WTC11 (cell line): ENCODE data around the gene STX19. TPM values are rescaled to one million over a fixed set of nuclear protein-coding genes. Genes with fewer than 3 reads are reported as not detected.

Experiments
- ATAC-seq: fragments of 200-7000 bp; cut with Tn5 transposase; 2 replicates; pipeline ENCODE4 v1.10.0; 2021; ENCODE audit warnings: mild to moderate bottlenecking, moderate library complexity
- CTCF ChIA-PET: fragments of 300-600 bp; sonication (Branson Sonifier 250); formaldehyde crosslinking; loops from one replicate; lab custom pipeline; 2021; ENCODE audit warnings: antibody characterized with exemption; lab: Charles Lee
- POLR2A ChIA-PET: fragments of 350-600 bp; sonication (Branson Sonifier 250); formaldehyde crosslinking; loops from one replicate; lab custom pipeline; 2021; ENCODE audit warnings: antibody characterized with exemption; lab: Charles Lee
- DNase-seq: peaks from one replicate; pipeline ENCODE4 v3.0.0; 2021; ENCODE audit warnings: low spot score
- H3K27ac Mint-ChIP-seq: 2 replicates; pipeline ENCODE4 v1.8.0; 2021; ENCODE audit warnings: mixed read lengths
- H3K27me3 Mint-ChIP-seq: 2 replicates; pipeline ENCODE4 v1.8.0; 2021; ENCODE audit warnings: low read depth, mild to moderate bottlenecking, moderate library complexity, mixed read lengths
- H3K36me3 Mint-ChIP-seq: 2 replicates; pipeline ENCODE4 v1.8.0; 2021; ENCODE audit warnings: mixed read lengths
- H3K4me1 Mint-ChIP-seq: 2 replicates; pipeline ENCODE4 v1.8.0; 2022; ENCODE audit warnings: mixed read lengths
- H3K4me3 Mint-ChIP-seq: 2 replicates; pipeline ENCODE4 v1.8.0; 2021; ENCODE audit warnings: mild to moderate bottlenecking, moderate library complexity, mixed read lengths
- H3K9me3 Mint-ChIP-seq: 2 replicates; pipeline ENCODE4 v1.8.0; 2021; ENCODE audit warnings: mixed read lengths
- AFF4 ChIP-seq: sonication (generic); formaldehyde crosslinking; IDR thresholded peaks from 2 replicates; pipeline ENCODE4 v1.8.1; 2023; ENCODE audit warnings: mild to moderate bottlenecking, missing genetic modification reagents, borderline replicate concordance
- CBFB ChIP-seq: sonication (generic); formaldehyde crosslinking; IDR thresholded peaks from 2 replicates; pipeline ENCODE4 v1.8.1; 2022; ENCODE audit warnings: mild to moderate bottlenecking, low read depth, missing genetic modification reagents
- GABPB1 ChIP-seq: sonication (generic); formaldehyde crosslinking; IDR thresholded peaks from 2 replicates; pipeline ENCODE4 v1.8.1; 2023; ENCODE audit warnings: mild to moderate bottlenecking, missing genetic modification reagents
- HMGXB4 ChIP-seq: sonication (generic); formaldehyde crosslinking; IDR thresholded peaks from 2 replicates; pipeline ENCODE4 v1.8.1; 2023; ENCODE audit warnings: mild to moderate bottlenecking, moderate library complexity, missing genetic modification reagents
- MLX ChIP-seq: sonication (generic); formaldehyde crosslinking; IDR thresholded peaks from 2 replicates; pipeline ENCODE4 v1.8.1; 2023; ENCODE audit warnings: mild to moderate bottlenecking, missing genetic modification reagents, moderate library complexity
- MYBL2 ChIP-seq: sonication (generic); formaldehyde crosslinking; IDR thresholded peaks from 2 replicates; pipeline ENCODE4 v1.8.1; 2023; ENCODE audit warnings: mild to moderate bottlenecking, moderate library complexity, missing genetic modification reagents
- NFYB ChIP-seq: sonication (generic); formaldehyde crosslinking; conservative IDR thresholded peaks from 2 replicates; pipeline ENCODE4 v1.8.0; 2022; ENCODE audit warnings: low read depth, missing genetic modification reagents
- NR1H2 ChIP-seq: sonication (generic); formaldehyde crosslinking; IDR thresholded peaks from 2 replicates; pipeline ENCODE4 v1.9.0; 2021; ENCODE audit warnings: mild to moderate bottlenecking, moderate library complexity, missing genetic modification reagents
- PREB ChIP-seq: sonication (generic); formaldehyde crosslinking; IDR thresholded peaks from 2 replicates; pipeline ENCODE4 v1.8.1; 2022; ENCODE audit warnings: mild to moderate bottlenecking, missing genetic modification reagents, moderate library complexity, borderline replicate concordance
- RELA ChIP-seq: sonication (generic); formaldehyde crosslinking; IDR thresholded peaks from 2 replicates; pipeline ENCODE4 v1.8.1; 2022; ENCODE audit warnings: missing genetic modification reagents, mild to moderate bottlenecking, borderline replicate concordance
- SP1 ChIP-seq: sonication (generic); formaldehyde crosslinking; conservative IDR thresholded peaks from 2 replicates; pipeline ENCODE4 v1.8.1; 2022; ENCODE audit warnings: missing genetic modification reagents
- TEAD4 ChIP-seq: sonication (generic); formaldehyde crosslinking; IDR thresholded peaks from 2 replicates; pipeline ENCODE4 v1.8.0; 2022; ENCODE audit warnings: mild to moderate bottlenecking, missing genetic modification reagents
- ZNF232 ChIP-seq: sonication (generic); formaldehyde crosslinking; IDR thresholded peaks from 2 replicates; pipeline ENCODE4 v1.8.0; 2022; ENCODE audit warnings: mild to moderate bottlenecking, missing genetic modification reagents
- ZNF317 ChIP-seq: sonication (generic); formaldehyde crosslinking; IDR thresholded peaks from 2 replicates; pipeline ENCODE4 v1.8.1; 2023; ENCODE audit warnings: low read depth, mild to moderate bottlenecking, moderate library complexity, missing genetic modification reagents, borderline replicate concordance
- ZNF671 ChIP-seq: fragments of 250-450 bp; sonication (Bioruptor Pico); IDR thresholded peaks from 2 replicates; pipeline ENCODE4 v1.8.0; 2021; ENCODE audit warnings: mild to moderate bottlenecking
- total RNA-seq: library from RNA; stranded (reverse); gene quantifications from 3 replicates; pipeline ENCODE4 v1.2.3, GENCODE V29; 2021
- TF ChIP-seq, protein P1 (sequence below): sonication (generic); formaldehyde crosslinking; IDR thresholded peaks from 2 replicates; pipeline ENCODE4 v1.8.1; 2023; ENCODE audit warnings: mild to moderate bottlenecking, missing genetic modification reagents
- TF ChIP-seq, protein P2 (sequence below): fragments of 250-450 bp; sonication (Bioruptor Pico); IDR thresholded peaks from 2 replicates; pipeline ENCODE4 v1.8.0; 2021; ENCODE audit warnings: mild to moderate bottlenecking
- TF ChIP-seq, protein P3 (sequence below): sonication (generic); formaldehyde crosslinking; IDR thresholded peaks from 2 replicates; pipeline ENCODE4 v1.8.1; 2023; ENCODE audit warnings: mild to moderate bottlenecking, missing genetic modification reagents
- TF ChIP-seq, protein P4 (sequence below): sonication (generic); formaldehyde crosslinking; conservative IDR thresholded peaks from 2 replicates; pipeline ENCODE4 v1.8.1; 2022; ENCODE audit warnings: mild to moderate bottlenecking, missing genetic modification reagents

Gene STX19
- total RNA-seq, 1 experiment from 2014 or later = not detected

- TF ChIP-seq AFF4 (CRISPR knock-in tag) (no peak), NR1H2 (no peak), GABPB1 (CRISPR knock-in tag) (no peak), TEAD4 (CRISPR knock-in tag) (no peak), MYBL2 (CRISPR knock-in tag) (0 out of 2 replicates have a peak, but pooled peaks have one; percentile 33), ZNF671 (no peak), CBFB (no peak)
- TF ChIP-seq, protein P1, sequence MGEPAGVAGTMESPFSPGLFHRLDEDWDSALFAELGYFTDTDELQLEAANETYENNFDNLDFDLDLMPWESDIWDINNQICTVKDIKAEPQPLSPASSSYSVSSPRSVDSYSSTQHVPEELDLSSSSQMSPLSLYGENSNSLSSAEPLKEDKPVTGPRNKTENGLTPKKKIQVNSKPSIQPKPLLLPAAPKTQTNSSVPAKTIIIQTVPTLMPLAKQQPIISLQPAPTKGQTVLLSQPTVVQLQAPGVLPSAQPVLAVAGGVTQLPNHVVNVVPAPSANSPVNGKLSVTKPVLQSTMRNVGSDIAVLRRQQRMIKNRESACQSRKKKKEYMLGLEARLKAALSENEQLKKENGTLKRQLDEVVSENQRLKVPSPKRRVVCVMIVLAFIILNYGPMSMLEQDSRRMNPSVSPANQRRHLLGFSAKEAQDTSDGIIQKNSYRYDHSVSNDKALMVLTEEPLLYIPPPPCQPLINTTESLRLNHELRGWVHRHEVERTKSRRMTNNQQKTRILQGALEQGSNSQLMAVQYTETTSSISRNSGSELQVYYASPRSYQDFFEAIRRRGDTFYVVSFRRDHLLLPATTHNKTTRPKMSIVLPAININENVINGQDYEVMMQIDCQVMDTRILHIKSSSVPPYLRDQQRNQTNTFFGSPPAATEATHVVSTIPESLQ (CRISPR knock-in tag) = no peak
- TF ChIP-seq, all 79 proteins: peak for 10
Measured at GRCh38 chr3:93979850-93980676, 48.3 kb downstream of the STX19 start, which contains the start of gene ARL13B (continued).

GRCh38 chr3:93973131-93974126, 55.0 kb downstream of the STX19 start, which contains the start of gene PROS1:
TSS of gene PROS1 (minus strand) at chr3:93973896. CDS start at chr3:93973749, 147 bp downstream.
- ChIA-PET CTCF (interaction anchor here (0.9 to 1.0 kb wide), 2 partner anchors 12 to 89 kb away, joined by 3 read pairs; partner anchors contain the start of genes DHFR2 and NSUN3), POLR2A (no interaction called here)
- peaks cover 10% of the 10 kb centered on the region for H3K4me1 Mint-ChIP-seq
- peaks cover 39% of the 10 kb centered on the region for H3K27me3 Mint-ChIP-seq
- ATAC-seq (peak; percentile 95), DNase-seq (peak; percentile 61)
- H3K27ac Mint-ChIP-seq = peak within 1 kb of the TSS; percentile 12; the same call in 1 of the 2 replicates
- peaks cover 10% of the 10 kb centered on the region for H3K9me3 Mint-ChIP-seq
- H3K4me3 Mint-ChIP-seq = peak within 1 kb of the TSS; percentile 83
- H3K36me3 Mint-ChIP-seq = no peaks in the 10 kb centered on the region
- TF ChIP-seq SP1 (CRISPR knock-in tag) (peak; percentile 52; the same call in 1 of the 2 replicates), NFYB (CRISPR knock-in tag) (no peak), HMGXB4 (CRISPR knock-in tag) (no peak; the same call in 1 of the 2 replicates), MLX (no peak), TEAD4 (CRISPR knock-in tag) (no peak), ZNF317 (CRISPR knock-in tag) (no peak), RELA (CRISPR knock-in tag) (no peak), GABPB1 (CRISPR knock-in tag) (no peak), PREB (CRISPR knock-in tag) (no peak), ZNF232 (CRISPR knock-in tag) (no peak)
- TF ChIP-seq, protein P2, sequence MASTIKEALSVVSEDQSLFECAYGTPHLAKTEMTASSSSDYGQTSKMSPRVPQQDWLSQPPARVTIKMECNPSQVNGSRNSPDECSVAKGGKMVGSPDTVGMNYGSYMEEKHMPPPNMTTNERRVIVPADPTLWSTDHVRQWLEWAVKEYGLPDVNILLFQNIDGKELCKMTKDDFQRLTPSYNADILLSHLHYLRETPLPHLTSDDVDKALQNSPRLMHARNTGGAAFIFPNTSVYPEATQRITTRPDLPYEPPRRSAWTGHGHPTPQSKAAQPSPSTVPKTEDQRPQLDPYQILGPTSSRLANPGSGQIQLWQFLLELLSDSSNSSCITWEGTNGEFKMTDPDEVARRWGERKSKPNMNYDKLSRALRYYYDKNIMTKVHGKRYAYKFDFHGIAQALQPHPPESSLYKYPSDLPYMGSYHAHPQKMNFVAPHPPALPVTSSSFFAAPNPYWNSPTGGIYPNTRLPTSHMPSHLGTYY (CRISPR knock-in tag) = no peak
- TF ChIP-seq, protein P3, sequence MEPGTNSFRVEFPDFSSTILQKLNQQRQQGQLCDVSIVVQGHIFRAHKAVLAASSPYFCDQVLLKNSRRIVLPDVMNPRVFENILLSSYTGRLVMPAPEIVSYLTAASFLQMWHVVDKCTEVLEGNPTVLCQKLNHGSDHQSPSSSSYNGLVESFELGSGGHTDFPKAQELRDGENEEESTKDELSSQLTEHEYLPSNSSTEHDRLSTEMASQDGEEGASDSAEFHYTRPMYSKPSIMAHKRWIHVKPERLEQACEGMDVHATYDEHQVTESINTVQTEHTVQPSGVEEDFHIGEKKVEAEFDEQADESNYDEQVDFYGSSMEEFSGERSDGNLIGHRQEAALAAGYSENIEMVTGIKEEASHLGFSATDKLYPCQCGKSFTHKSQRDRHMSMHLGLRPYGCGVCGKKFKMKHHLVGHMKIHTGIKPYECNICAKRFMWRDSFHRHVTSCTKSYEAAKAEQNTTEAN (CRISPR knock-in tag) = no peak
- TF ChIP-seq, protein P4, sequence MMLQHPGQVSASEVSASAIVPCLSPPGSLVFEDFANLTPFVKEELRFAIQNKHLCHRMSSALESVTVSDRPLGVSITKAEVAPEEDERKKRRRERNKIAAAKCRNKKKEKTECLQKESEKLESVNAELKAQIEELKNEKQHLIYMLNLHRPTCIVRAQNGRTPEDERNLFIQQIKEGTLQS (CRISPR knock-in tag) = no peak
